Activated T-cell treated with anti-CD3 and anti-CD28 coated beads, Interleukin-2, amount 50 U/mL, for 1 hour (primary cell): Measurements from ENCODE around the gene GAB2.

ENCODE experiments used
- DNase-seq: peaks from one replicate; pipeline ENCODE4 v3.0.0-alpha.2; 2020

The GAB2 gene

DNA sequence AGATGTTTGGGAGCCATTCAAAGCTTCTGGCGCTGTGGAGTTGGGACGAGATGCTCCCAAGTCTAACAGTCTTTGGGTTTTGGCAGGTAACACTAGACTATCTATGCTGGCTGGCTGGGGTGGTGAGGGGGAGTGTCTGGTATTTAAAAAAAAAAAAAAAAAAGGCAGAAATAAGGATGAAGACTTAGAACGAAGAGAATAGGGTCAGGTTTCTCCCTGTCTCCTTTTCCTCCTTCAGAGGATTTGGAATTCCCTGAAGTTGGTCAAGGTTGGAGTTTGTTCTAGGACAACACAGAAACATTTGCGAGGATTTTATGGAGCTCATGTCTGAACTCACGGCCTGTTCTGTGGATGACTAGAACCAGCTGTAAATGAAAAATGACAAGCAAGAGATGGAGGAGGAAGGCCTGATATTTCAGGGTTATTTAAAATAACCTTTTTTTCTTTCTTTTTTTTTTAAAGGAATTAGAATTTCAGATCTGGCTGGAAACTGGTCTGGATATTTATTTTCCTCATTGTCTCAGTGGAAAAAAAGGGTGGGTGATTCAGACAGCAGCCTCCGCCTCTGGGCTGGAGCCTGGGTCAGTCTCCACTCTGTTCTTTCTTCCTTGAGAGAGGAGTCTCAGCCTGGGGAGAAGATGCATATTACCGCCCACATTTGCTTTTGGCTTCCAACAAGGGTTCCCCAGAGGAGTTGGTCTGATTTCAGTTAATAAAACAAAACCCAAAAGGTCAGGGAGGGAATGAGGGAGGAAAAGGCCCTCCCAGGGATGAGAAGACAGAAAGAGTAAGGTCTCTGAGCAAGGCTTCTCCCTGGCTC, 148.8 kb downstream of the GAB2 start:
- DNase-seq = no peak

GRCh38 chr11:78266451-78266850, 151.2 kb downstream of the GAB2 start:
- no peak for DNase-seq

- DNase-seq = no peak
These were observed 152.3 kb downstream of the GAB2 start for GRCh38 chr11:78265326-78265725.

GRCh38 chr11:78262691-78263090, 154.9 kb downstream of the GAB2 start:
- no peak for DNase-seq

DNA sequence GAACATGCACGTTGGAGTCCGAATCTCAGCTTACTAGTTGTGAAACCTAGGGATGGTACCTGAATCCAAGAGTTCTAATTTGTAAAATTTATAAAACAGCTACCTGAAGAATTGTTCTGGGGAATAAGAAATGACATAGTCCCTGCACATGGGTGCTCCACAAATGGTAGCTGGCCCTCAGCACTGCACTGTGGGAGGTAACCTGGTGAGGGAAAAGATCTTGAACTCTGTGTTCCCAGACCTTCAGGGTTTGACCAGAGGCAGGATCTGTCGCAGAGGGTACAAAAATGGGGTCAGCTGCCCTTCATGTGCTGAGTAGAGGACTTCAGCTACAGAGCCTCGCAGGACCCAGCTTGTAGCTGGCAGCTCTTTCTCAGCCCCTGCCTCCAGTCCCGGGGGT, 155.4 kb downstream of the GAB2 start:
- no peak for DNase-seq

DNA sequence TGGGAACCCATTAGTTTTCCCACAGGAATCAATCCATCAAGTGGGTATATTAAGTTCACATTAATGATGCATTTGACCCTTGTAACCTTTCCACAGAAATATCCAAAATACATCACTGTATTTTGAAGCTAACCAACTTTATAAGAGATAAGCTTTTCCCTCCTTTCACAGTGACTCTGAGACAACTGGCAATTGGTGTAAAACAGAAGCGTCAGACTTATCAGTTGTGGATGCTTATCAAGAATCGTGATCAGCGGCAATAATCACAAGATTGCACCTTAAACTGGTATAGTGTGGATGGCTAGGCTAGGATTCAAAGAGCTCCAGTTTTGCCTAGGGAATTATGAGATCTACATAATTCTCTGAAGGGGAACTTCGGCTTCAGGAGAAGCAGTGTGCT, 155.8 kb downstream of the GAB2 start:
- no peak for DNase-seq

DNA sequence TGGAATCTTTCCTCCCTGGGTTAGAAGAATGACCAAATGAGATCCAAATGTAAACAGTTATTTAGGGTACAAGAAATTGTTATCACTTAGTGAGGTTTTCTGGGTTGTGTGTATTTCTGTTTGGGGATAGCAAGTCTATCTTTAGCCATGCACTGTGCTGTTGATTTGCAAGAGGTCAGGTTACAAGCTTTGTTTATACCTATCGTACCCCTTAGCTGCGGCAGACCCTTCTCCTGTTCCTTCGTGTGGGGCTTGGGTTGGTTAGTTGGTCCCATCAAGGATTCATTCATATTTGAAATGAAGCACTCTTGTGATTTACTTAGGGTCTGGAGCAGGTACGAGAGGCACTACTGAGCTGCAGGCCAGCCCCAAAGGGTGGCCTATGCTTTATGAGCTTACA, 156.3 kb downstream of the GAB2 start:
- no peak for DNase-seq

GRCh38 chr11:78259777-78260487, 157.7 kb downstream of the GAB2 start:
- DNase-seq = no peak

DNA sequence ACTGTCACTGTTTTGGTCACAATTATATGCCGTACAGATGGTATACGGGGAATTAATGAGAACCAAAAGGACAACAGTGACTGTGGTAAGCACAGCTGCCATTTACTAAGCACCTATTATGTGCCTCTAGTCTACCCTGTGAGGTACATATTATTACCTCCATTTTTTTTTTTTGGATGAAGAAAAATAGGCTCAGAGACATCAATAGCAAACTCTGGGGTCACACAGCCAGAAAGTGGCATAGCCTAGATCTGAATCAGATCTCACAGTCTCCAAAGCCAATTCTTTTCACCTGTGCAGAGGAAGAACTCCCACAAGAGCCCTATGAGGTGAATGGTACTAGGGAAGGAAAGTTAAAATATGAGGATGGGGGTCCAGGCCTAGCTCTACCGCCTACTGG, 160.0 kb downstream of the GAB2 start:
- DNase-seq = no peak

GRCh38 chr11:78256962-78257361, 160.7 kb downstream of the GAB2 start:
- DNase-seq = no peak

- DNase-seq = no peak
These were observed 161.7 kb downstream of the GAB2 start for GRCh38 chr11:78255919-78256318.

DNA sequence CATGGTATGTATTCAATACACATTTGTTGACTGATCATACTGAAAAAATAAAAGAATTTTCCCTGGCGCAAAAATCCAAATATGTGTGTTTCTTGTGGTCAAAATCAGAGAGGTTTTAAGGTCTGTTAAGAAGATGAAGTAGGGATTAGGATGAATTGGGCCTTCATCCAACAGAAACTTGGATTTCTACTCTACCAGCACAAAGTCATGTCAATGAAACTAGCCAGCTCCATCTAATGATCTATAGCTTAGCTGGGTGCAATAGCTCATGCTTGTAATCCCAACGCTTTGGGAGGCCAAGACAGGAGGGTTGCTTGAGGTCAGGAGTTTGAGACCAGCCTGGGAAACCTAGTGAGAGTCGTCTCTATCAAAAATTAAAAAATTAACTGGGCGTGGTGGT, 163.4 kb downstream of the GAB2 start:
- DNase-seq = no peak

- DNase-seq = no peak
These were observed 163.8 kb downstream of the GAB2 start for GRCh38 chr11:78253797-78254196.

DNA sequence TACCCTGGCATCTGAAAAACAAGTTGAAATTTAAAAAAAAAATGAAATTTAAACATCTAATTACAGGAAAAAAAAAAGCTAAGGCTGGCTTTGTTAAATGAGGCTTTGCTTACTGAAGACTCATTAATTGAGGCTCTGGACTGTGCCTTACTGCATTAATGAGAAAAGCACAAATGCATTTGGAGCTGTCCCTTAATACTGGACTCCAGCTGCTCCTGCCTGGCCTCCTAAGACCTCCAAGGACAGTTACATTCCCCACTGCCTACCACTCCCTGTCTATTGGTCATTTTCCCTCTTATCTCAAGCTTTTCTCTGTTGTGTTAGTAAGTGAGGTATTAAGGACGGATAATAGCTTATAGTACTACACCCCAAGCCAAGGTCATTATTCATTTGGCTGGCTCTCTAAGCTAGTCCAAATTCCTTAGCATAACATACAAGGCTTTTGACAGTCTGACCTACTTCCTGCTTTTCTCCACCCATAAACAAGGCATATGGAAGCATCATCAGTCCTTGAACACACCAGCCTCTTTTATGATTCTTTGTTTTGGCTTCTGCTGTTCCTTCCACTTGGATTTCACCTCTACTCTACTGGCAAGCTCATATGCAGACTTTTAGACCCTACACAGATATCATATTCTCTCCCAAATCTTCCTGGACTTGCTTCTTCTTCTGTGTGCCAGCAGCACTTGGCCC, 166.4 kb downstream of the GAB2 start:
- no peak for DNase-seq

DNA sequence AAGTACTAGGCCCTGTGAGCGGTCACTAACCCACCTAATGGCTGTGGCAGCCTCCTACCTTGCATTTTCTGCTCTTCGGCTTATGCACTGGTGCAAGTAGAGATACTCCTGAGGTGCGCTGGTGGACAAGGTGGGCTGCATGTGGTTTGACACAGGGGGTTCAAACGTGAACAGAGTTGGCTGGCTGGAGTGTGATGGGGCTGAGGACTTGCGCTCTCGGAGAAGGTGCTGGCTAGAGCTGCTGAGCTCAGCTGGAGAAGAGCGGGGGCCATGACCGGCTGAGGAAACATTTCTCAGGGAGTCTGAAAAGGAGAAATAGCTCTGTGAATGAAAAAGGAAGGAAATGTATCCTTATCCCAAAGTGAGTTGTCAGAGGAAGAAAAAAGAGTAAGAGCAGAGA, 167.5 kb downstream of the GAB2 start:
- no peak for DNase-seq

DNA sequence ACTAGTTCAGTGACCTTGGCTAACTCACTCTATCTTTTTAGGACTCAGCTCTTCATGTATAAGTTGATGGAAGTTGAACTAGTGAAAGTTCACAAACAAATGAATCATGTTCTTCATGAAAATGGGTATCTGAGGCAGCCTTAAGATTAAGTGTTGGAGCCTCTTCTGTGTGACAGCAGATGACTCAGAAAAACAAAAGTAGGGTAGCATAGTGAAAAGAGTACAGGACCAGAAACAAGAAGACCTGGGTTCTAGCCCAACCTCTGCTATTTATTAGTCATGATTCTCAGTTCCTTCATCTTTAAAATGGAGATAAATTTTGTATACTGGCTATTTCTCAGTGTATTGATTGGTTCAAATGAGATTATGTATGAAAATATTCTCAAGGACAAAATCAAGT, 168.7 kb downstream of the GAB2 start:
- DNase-seq = no peak

GRCh38 chr11:78248191-78248590, 169.4 kb downstream of the GAB2 start:
- DNase-seq = no peak

- no peak for DNase-seq
These were observed 172.9 kb downstream of the GAB2 start for GRCh38 chr11:78244546-78245255.

- no peak for DNase-seq
These were observed 173.5 kb downstream of the GAB2 start for GRCh38 chr11:78244080-78244479.

GRCh38 chr11:78241475-78241874, 176.1 kb downstream of the GAB2 start:
- no peak for DNase-seq

DNA sequence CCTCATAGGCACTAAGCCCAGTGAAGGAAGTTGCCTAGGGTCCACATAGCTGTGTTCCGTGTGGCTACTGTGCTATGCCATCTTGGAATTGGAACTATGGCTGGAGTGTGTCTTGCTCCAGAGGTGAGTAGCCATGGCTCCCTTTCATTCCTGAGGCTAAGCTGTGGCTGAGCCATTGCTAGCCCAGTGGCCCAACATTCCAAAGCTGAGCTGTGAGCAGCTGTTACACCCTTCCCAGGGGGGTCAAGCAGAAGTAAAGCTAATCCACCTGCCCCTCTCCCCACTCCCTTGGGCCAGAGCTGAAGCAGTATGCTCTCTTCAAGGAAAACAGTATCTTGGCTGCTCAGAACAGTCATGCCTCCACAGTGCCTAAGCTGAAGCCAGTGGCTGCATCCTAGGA, 177.8 kb downstream of the GAB2 start:
- DNase-seq = no peak

GRCh38 chr11:78237293-78238046, 180.2 kb downstream of the GAB2 start:
- no peak for DNase-seq

GRCh38 chr11:78234006-78234405, 183.6 kb downstream of the GAB2 start:
- DNase-seq = no peak
